Body of pancreas (tissue), 4 donors: ENCODE data around the gene CADM4. TPM values are rescaled to one million over a fixed set of nuclear protein-coding genes. Genes with fewer than 3 reads are reported as not detected.
"Not testable (repeated sequence)": the region's sequence is repeated elsewhere in the genome, so short reads cannot be mapped to it uniquely, and the experiment has no call there.

ENCODE experiments used
- ATAC-seq: fragments of 150-250 bp; one replicate; pipeline ENCODE4 v1.9.1; 2016
- DNase-seq, 4 donors: peaks; one replicate each; pipeline ENCODE4 v3.0.0-alpha.2; 2019
- H3K27ac ChIP-seq, 4 donors: fragments of 200-600 bp; sonication (generic); 1 replicate in 3 of 4; 2 replicates in 1 of 4; pipeline versions ENCODE4 v1.5.1 to v1.6.1; 2016 to 2019; ENCODE audit warnings: mild to moderate bottlenecking in 1 of 4, mixed read lengths in 1 of 4, moderate library complexity in 1 of 4
- H3K27me3 ChIP-seq, 2 donors: fragments of 200-600 bp; sonication (generic); one replicate each; pipeline ENCODE4 v1.6.0; 2016; ENCODE audit warnings: mild to moderate bottlenecking in 1 of 2
- H3K36me3 ChIP-seq, 2 donors: fragments of 200-600 bp; sonication (generic); replicated peaks in 1 of 2; 2 replicates each; pipeline ENCODE4 v1.5.1; 2016; ENCODE audit warnings: low read depth in 2 of 2; ENCODE audit not compliant: insufficient read depth in 1 of 2
- H3K4me1 ChIP-seq: fragments of 200-600 bp; sonication (generic); one replicate; pipeline ENCODE4 v1.6.0; 2016
- H3K4me3 ChIP-seq, 2 donors: fragments of 200-600 bp; sonication (generic); 1 replicate in 1 of 2; 2 replicates in 1 of 2; pipeline ENCODE4 v1.5.1; 2016 to 2019
- H3K9me3 ChIP-seq, 3 donors: fragments of 200-600 bp; sonication (generic); 1 replicate in 2 of 3; 2 replicates in 1 of 3; pipeline ENCODE4 v1.5.1; 2016
- POLR2A ChIP-seq, 3 donors: fragments of 450-650 bp; IDR thresholded peaks; one replicate each; pipeline ENCODE4 v1.6.1; 2016; ENCODE audit warnings: antibody characterized with exemption in 3 of 3, mild to moderate bottlenecking in 2 of 3
- WGBS, 2 donors: methylation state at CpG; one replicate each; pipeline ENCODE4 v1.1.5; 2017; 5-methylcytosine and 5-hydroxymethylcytosine counted together
- intact Hi-C: fragments of 100-400 bp; cut with DNase I; formaldehyde crosslinking; loops from one replicate; pipeline ENCODE4 v1.15.1; 2023
- total RNA-seq, 2 donors: library from RNA; depleted of rRNA; stranded (reverse); fragments of >200 nt; gene quantifications; one replicate each; pipeline ENCODE4 v1.1.0, GENCODE V29; 2016
- TF ChIP-seq, protein P1 (sequence below), 7 experiments: fragments of 450-650 bp in 4 of 7; fragments of 200-600 bp in 3 of 7; sonication (generic) in 3 of 7; IDR thresholded peaks; one replicate each; pipeline ENCODE4 v1.5.1; 2016 to 2019; ENCODE audit warnings: antibody characterized with exemption in 7 of 7

Gene CADM4
- total RNA-seq, 2 donors from 2014 or later = 2.0 to 2.6 TPM

DNA sequence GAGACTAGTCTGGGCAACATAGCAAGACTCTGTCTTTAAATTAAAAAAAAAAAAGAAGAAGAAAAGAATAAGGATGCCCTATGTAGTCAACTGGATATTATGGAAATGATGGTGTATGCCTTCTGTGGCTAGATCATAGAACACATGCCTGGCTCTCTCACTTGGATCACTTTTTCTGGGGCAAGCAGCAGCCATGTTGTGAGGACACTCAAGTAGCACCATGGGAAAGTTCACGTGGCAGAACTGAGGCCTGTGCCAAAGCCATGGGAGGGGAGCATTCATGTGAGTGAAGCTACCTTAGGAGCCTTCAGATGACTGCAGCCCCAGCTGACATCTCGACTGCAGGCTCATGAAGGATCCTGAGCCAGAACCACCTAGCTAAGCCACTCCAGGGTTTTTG lies 18.4 kb upstream of the CADM4 start:
- Histone ChIP-seq H3K9me3 (no peaks in the 10 kb centered on the region), H3K4me3 (no peak overlapping the region), H3K4me1 (no peaks in the 10 kb centered on the region), H3K27me3 (no peaks in the 10 kb centered on the region), H3K36me3 (no peaks in the 10 kb centered on the region), H3K27ac (no peak overlapping the region)
- intact Hi-C loops = no loop called here
- TF ChIP-seq, protein P1, sequence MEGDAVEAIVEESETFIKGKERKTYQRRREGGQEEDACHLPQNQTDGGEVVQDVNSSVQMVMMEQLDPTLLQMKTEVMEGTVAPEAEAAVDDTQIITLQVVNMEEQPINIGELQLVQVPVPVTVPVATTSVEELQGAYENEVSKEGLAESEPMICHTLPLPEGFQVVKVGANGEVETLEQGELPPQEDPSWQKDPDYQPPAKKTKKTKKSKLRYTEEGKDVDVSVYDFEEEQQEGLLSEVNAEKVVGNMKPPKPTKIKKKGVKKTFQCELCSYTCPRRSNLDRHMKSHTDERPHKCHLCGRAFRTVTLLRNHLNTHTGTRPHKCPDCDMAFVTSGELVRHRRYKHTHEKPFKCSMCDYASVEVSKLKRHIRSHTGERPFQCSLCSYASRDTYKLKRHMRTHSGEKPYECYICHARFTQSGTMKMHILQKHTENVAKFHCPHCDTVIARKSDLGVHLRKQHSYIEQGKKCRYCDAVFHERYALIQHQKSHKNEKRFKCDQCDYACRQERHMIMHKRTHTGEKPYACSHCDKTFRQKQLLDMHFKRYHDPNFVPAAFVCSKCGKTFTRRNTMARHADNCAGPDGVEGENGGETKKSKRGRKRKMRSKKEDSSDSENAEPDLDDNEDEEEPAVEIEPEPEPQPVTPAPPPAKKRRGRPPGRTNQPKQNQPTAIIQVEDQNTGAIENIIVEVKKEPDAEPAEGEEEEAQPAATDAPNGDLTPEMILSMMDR (IDR thresholded peaks at IDR 0.05) = no peak
- no peak for TF ChIP-seq POLR2A (IDR thresholded peaks at IDR 0.05)
- 81 to 94% methylated on average over 2 of the region's 2 CpGs for WGBS, 2 donors
- ATAC-seq (no peak), DNase-seq (no peak)

DNA sequence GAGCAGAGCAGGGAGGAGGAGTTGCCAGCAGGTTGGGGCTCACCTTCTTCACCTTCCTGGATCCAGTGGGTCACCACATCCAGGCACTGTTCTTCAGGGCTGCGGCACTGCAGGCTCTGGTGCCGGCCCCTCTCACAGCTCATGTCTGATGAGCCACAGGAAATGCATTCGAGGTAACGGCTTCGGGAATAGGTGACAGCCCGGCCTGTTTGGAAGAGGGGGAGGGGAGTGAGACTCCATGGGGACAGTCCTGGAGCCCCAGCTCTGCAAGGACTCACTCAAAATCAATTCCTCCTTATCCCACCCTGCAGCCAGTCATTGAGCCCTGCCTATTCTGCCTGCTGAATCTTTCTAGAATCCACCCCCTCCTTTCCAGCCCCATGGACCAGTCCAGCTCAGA lies 16.8 kb upstream of the CADM4 start:
- TF ChIP-seq, protein P1 (IDR thresholded peaks at IDR 0.05) = no peak
- no peak for TF ChIP-seq POLR2A (IDR thresholded peaks at IDR 0.05)
- H3K4me3 ChIP-seq = no peak overlapping the region
- intact Hi-C loops = no loop called here
- DNase-seq (no peak), ATAC-seq (no peak)
- H3K36me3 ChIP-seq = no peaks in the 10 kb centered on the region
- no peaks in the 10 kb centered on the region for H3K27me3 ChIP-seq
- H3K27ac ChIP-seq = no peak overlapping the region
- H3K4me1 ChIP-seq = peaks cover 6% of the 10 kb centered on the region
- no peaks in the 10 kb centered on the region for H3K9me3 ChIP-seq
- 81% methylated on average over 6 of the region's 6 CpGs; no CpG with 5 or more reads in 1 of the 2 donors for WGBS, 2 donors

DNA sequence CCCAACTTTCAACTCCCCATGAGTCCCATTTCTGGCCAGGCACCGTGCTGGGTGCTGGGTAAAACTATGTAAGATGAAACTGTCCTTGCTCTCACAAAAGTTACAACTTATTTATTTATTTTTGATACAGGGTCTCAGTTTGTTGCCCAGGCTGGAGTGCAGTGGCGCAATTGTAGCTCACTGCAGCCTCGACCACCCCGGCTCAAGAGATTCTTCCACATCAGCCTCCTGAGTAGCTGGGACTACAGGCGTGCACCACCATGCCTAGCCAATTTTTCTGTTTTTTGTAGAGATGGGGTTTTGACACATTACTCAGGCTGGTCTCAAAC lies 12.9 kb upstream of the CADM4 start:
- peaks cover 10% of the 10 kb centered on the region for H3K4me1 ChIP-seq
- 52 to 61% methylated on average over 5 of the region's 5 CpGs for WGBS, 2 donors
- TF ChIP-seq POLR2A (IDR thresholded peaks at IDR 0.05) = no peak
- TF ChIP-seq, protein P1 (IDR thresholded peaks at IDR 0.05) = no peak
- H3K36me3 ChIP-seq = no peaks in the 10 kb centered on the region
- no peaks in the 10 kb centered on the region for H3K27me3 ChIP-seq
- no peak for ATAC-seq
- H3K4me3 ChIP-seq = no peak overlapping the region
- H3K9me3 ChIP-seq = no peaks in the 10 kb centered on the region
- intact Hi-C loops = no loop called here
- peak overlapping the region in 1 of 4 donors; percentile 77 for H3K27ac ChIP-seq
- no peak for DNase-seq

GRCh38 chr19:43651758-43652545 lies 12.3 kb upstream of the CADM4 start:
- H3K27ac ChIP-seq = peak overlapping the region; percentile 48 to 80 (median 72)
- ATAC-seq = peak; percentile 95
- intact Hi-C loops = no loop called here
- no peaks in the 10 kb centered on the region for H3K27me3 ChIP-seq
- TF ChIP-seq POLR2A (IDR thresholded peaks at IDR 0.05) = peak in 1 of 3 donors; percentile 27
- TF ChIP-seq, protein P1 (IDR thresholded peaks at IDR 0.05) = peak; percentile 61 to 85 (median 85)
- WGBS, 2 donors = 39 to 42% methylated on average over 8 to 14 of the region's 14 CpGs
- DNase-seq = peak; percentile 73 to 77 (median 76)
- H3K9me3 ChIP-seq = no peaks in the 10 kb centered on the region
- no peaks in the 10 kb centered on the region for H3K36me3 ChIP-seq
- peak overlapping the region; percentile 2 to 29 for H3K4me3 ChIP-seq
- H3K4me1 ChIP-seq = peaks cover 10% of the 10 kb centered on the region

DNA sequence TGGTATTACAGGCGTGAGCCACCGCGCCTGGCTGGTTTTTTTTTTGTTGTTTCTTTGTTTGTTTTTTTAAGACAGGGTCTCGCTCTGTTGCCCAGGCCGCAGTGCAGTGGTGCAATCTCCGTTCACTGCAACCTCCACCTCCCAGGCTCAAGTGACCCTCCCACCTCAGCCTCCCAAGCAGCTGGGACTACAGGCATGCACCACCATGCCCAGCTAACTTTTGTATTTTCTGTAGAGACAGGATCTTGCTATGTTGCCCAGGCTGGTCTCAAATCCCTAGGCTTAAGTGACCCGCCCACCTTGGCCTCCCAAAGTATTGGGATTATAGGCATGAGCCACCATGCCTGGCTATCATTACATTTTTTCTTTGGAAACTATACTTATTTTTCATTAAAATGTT lies 10.6 kb upstream of the CADM4 start:
- intact Hi-C loops, H3K27ac ChIP-seq, H3K36me3 ChIP-seq: not testable (repeated sequence)

More for the DNA sequence above, 10.6 kb upstream of the CADM4 start:
- peaks cover 10% of the 10 kb centered on the region for H3K4me1 ChIP-seq
- not testable (repeated sequence) for H3K9me3 ChIP-seq, DNase-seq, H3K4me3 ChIP-seq, H3K27me3 ChIP-seq, ATAC-seq
- WGBS, 2 donors = 96 to 98% methylated on average over 7 of the region's 7 CpGs
